Glomerular visceral epithelial cell (primary cell): Measurements from ENCODE around the gene TTBK1.
"Not testable (repeated sequence)": the region's sequence is repeated elsewhere in the genome, so short reads cannot be mapped to it uniquely, and the experiment has no call there.

Experiments
- DNase-seq: peaks from one replicate; pipeline ENCODE4 v3.0.0-alpha.2; 2016; ENCODE audit errors: extremely low spot score

TTBK1 gene

DNA sequence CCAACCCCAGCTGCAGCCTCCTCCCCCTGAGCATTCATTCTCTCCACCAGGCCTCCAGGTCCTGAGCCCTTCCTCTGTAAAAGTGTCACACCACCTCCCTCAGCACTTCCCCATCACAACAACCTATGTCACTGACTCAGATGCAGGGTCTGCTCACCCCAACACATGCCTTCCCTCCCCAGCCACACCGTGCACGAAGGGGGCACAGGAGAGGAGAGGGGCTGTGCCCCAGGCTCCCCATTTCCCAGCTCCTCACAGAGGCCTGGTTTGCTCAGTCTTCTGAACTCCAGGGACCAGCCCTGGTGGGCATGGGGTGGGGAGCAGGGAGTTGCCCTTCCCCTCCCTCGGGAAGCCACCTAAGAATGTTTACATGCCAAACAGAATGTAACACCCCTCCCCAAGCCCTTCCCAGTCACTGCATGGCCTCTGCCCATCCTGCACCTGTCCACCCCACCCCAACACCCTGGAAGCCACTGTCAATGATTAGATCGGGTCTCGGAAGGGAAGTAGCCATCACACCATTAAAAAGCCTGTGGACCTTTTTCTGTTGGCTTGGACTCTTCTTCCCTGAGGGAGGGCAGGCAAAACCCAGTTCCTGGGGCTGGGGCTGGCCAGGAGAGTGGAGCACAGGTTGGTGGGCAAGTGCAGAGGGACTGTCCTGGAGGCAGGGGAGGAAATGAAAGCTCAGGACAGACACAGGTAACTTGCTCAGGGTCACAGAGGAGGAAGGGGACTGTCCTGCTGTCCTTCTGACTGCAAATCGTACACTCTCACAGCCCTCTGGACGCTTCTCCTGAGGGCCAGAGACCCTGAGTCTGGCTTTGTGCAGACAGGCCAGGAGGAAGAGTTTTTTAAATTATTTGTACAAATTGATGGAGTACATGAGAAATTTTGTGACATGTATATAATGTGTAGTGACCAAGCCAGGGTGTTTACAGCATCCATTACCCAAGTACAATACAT is 44.7 kb downstream of the TTBK1 start:
- no peak for DNase-seq

DNA sequence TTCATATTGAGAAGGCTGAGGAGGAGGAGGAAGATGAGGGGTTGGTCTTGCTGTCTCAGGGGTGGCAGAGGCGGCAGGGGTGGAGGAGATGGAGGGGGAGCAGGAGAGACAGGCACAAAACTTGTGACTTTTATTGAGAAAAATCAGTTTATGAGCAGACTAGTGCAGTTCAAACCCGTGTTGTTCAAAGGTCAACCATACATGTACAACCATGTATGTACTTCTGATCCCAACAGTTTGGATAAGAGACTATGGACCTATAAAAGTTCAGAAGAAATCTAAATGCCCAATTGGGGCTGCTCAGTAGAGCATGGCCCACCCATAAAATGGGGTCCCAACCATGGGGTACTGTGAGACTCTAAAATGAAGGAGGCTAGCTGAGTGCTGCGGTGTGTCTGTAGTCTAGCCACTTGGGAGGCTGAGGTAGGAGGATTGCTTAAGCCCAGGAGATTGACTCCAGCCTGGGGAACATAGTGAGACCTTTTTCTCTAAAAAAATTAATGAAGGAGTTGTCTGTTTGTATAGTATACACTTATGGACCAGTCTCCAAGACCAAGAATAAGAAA is 47.1 kb downstream of the TTBK1 start:
- DNase-seq, result no peak

DNA sequence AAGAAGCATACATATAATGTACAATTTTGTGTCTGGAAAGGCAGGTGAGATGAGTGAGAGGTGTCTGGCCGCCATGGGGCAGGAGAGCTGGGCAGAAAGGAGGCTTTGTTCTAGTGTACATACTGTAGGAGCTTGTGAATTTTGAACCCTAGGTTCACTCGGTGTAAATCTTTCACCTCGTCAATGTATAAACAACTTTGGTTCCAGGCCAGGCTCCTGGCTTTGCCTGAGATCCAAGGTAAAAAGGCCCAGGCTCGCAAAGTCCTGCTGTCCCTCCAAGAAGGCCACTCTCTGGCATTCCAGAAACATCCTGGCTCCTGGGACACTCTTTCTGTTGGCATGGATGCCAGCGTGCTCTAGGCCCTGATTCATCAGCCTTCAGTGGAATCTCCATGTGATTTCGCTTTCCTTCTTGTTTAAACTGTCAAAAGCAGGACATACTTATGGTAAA is 47.6 kb downstream of the TTBK1 start:
- DNase-seq, result no peak

DNA sequence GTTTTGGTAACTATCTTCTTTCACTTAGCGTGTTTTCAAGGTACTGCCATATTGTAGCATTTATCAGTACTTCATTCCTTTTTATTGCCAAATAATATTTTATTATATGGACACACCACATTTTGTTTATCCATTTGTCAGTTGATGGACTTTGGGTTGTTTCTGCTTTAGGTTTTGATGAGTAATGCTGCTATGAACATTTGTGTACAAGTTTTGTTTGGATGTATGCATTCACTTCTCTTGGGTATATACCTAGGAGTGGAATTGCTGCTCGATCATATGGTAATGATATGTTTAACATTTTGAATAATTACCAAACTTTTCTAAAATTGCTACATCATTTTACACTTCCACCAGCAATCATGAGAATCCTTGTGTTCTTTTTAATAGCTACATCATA is 48.4 kb downstream of the TTBK1 start:
- DNase-seq, result no peak

DNA sequence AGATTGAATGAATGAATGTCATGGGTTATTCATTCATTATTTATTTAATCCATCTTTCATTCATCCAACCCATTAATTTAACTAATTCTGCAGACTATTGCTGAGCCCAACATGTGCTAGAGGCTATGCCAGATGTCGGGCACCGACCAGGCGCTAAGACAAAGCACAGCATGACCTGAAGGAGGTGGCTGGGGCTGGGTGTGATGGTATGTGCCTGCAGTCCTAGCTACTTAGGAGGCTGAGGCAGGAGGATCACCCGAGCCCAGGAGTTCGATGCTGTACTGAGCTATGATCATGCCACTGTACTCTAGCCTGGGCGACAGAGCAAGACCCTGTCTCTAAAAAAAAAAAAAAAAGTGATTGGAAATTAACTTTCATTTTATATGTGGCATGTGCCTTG is 49.1 kb downstream of the TTBK1 start:
- DNase-seq, result no peak

DNA sequence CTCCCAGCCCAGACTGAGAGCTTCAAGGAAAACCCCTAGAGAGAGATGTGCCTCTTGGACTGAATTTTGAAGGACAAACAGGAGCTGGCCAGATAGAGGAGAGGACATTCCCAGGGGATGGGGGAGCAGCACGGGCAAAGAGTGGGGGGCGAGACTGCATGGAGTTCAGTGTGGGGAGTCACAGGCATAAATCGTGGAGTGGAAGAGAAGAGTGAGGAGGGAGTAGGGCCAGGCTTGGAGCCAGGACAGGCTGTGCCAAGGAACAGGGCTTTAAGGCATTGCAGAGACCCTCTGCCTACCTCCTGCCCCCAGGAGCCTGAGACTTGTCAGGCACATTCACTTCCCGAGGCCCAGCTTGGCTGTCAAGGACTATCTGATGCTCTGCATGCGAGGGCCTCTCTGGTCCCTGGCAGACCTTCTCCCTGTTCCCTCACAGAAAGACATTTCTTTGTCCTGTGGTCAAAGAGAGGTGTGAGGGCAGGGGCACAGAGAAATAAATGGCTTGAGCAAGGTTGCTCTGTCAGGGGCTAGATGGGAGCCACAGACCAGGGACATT is 49.6 kb downstream of the TTBK1 start:
- no peak for DNase-seq

DNA sequence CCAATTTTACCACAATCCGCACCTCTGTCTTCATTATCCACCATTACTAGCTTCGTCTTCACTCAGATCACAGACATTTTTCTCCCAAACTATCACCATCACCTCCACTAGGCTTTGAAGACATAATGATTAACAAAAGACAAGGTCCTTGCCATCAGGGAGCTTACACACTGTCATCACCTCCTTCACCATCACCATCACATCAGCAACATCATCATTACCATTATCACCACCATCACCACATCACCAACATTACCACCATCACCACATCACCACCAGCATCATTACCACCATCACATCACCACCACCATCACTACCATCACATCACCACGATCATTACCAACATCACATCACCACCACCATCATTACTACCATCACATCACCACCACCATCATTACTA is 50.4 kb downstream of the TTBK1 start:
- DNase-seq, result no peak

DNA sequence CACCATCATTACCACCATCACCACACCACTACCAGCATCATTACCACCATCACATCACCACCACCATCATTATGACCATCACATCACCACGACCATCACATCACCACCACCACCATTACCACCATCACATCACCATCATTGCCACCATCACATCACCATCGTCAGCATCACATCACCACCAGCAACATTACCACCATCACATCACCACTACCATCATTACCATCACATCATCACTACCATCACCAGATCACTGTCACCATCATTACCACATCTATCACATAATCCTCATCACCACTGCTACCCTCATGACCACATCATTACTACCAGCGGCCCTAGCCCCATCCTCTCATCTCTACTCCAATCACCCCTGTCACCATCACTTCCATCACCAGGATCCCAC is 51.3 kb downstream of the TTBK1 start:
- no peak for DNase-seq

DNA sequence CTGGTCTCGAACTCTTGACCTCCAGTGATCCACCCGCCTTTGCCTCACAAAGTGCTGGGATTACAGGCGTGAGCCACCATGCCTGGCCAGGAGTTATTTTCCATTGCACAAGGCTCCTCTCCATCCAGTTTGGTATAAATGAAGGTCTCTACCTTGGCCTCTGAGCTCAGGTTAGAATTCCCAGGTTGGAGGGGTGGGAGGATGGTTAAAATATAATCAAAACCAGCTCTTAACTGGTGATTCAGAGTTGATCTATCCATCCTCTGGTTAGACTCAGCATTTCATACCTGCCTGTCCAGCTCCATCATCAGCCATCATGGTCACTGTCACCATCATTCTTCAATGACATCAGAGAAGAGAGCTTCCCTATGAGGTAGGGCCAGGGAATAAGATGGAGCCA is 52.2 kb downstream of the TTBK1 start:
- DNase-seq, result no peak

DNA sequence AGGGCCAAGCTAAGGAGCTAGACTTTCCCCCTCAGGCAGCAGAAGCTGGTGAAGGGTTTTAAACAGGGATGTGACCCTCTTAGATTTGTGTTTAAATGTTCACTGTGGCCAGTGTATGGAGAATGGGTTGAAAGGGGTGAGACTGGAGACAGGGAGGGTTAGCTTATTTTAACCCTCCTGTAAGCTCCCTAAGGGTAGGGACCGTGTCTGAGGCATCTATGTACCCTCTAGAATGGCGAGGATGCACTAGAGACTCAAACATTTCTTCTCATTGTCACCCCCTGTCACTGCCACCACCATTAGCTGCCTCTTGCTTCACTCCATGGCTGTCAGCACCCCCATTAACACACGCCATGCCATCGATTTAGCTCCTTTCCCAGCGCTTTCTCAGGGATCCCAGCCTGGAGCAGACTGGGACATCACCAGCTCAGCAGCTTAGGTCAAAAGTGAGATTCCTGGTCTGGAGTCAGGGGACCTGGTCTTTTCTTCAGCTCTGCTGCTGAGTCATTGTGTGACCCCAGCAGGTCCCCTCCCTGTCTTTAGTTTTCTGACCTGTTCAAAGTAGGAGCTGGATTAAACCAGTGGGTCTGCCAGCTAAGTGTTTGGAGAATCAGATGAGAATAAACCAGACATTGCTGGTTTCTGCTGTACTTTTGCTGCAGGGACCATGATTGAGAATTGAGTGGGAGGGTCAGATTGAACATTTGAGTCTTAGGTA is 53.7 kb downstream of the TTBK1 start:
- no peak for DNase-seq

DNA sequence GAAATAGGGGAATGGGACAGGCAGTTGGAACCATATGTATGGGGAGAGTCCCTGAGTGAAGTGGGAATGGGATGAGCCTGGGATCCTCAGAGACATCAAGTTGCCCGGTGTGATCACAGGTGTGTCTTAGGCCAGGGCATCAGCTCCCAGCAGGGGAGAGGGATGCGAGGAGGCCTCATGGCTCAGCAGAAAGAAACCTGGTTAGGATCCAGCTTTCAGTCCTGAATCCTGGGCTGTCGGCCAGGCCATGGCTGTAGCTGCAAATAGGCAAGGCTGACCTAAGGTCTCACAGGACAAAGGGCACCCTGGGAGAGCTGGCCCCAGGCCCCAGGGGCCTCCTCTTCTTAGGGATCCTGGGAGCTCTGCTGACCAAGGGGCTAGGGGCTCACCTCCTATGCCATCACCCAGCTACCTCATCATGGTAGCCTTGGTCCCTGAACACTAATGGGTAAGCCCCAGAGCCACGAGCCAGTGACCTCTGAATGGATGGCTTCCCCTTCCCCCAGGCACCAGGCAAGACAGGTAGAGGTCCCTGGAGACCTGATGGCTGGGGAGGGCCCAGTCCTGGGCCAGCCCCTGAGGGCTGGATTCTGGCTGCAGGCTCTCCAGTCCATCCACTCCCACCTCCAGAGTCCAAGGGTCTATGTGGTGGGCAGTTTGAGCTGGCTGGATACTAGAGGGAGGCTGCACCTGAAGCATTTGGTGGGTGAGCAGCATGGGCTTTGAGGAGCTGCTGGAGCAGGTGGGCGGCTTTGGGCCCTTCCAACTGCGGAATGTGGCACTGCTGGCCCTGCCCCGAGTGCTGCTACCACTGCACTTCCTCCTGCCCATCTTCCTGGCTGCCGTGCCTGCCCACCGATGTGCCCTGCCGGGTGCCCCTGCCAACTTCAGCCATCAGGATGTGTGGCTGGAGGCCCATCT is 54.6 kb downstream of the TTBK1 start, which contains the start of gene SLC22A7:
Gene SLC22A7, plus strand, starts transcription at position 617 of the 921 bp plus-strand sequence. Its CDS starts 99 bp downstream, at position 716.
- no peak for DNase-seq

DNA sequence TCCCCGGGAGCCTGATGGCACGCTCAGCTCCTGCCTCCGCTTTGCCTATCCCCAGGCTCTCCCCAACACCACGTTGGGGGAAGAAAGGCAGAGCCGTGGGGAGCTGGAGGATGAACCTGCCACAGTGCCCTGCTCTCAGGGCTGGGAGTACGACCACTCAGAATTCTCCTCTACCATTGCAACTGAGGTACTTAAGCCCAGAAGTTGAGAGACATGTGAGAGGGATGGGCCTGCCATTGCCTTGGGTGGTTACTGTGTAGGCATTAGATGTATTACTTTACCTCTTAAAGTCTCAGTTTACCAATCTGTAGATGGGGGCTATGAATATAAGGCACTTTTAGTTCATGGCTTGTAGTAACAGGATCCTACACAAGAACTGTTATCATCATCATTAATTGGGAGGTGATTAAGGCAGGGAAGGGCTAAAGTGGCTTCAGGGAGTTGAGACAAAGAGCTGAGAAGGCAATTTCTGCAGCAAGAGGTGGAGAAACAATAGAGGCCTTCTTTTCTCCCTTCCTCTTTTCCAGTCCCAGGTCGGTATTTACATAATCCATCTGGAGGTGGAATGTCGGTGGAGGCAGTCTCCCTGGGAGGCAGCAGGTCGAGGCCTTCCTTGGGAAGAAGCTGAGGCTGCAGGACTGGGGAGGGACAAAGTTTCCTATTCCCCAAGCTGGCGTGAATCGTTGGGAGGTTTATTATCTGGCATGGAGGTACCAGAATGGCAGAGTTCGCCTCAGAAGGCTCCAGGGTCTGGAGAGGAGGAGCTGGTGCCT is 55.5 kb downstream of the TTBK1 start:
- DNase-seq, result no peak

DNA sequence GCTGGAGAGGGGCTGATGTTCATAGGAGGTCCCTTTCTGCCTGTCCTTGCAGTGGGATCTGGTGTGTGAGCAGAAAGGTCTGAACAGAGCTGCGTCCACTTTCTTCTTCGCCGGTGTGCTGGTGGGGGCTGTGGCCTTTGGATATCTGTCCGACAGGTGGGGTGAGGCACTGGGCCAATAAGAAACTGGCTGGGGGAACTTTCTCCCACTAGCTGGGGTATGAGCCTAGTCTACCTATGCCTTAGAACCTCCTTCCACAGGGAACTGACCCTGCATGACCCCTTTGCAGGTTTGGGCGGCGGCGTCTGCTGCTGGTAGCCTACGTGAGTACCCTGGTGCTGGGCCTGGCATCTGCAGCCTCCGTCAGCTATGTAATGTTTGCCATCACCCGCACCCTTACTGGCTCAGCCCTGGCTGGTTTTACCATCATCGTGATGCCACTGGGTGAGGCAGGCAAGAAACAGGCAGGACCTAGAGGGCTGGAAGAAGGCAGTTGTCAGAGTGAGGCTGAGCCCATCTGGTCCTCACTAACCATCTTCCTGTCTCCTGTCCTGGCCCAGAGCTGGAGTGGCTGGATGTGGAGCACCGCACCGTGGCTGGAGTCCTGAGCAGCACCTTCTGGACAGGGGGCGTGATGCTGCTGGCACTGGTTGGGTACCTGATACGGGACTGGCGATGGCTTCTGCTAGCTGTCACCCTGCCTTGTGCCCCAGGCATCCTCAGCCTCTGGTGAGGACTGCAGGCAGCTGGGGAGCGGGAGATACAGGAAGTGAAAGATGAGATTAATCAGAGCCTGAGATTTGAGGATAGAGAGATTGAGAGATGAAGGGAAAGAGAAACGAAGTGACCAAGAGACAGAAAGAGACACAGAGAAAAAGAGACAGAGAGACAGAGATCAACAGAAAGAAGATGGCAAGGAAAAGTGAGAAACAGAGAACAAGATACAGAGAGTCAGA is 56.3 kb downstream of the TTBK1 start:
- no peak for DNase-seq

DNA sequence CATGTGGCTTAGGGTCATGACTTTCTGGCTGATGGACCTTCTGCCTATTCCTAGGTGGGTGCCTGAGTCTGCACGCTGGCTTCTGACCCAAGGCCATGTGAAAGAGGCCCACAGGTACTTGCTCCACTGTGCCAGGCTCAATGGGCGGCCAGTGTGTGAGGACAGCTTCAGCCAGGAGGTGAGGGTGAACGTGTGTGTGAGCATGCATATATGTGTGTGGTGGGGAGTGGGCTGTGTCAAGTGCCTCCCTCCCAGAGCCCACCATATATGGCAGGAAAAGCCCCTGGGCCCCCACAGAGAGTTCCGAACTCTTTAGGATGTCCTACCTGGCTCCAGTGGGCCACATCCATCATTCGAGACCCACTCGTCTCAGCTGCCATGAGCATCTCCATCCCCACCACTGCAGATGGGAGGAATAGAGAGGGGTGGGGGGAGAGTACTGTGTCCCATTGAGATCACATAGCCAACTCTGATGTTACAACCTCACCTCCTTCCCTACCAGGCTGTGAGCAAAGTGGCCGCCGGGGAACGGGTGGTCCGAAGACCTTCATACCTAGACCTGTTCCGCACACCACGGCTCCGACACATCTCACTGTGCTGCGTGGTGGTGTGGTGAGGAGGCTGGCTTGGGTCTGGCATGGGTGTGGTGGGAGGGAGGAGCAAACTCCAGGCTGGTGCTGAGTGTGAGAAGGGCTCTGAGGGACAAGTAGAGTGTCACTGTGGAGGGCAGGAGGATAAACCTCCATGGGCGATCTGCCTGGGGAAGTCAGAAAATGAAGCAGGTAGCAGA is 58.0 kb downstream of the TTBK1 start:
- no peak for DNase-seq

DNA sequence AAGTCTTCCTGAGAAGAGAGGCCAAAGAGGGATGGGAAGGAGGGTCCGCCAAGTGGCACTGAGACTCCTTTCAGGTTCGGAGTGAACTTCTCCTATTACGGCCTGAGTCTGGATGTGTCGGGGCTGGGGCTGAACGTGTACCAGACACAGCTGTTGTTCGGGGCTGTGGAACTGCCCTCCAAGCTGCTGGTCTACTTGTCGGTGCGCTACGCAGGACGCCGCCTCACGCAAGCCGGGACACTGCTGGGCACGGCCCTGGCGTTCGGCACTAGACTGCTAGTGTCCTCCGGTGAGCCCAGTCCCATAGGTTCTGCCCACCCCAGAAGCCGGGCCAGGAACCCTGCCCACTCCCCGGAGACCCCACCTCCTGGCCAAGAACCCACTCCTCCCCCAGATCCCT is 58.8 kb downstream of the TTBK1 start:
- no peak for DNase-seq

DNA sequence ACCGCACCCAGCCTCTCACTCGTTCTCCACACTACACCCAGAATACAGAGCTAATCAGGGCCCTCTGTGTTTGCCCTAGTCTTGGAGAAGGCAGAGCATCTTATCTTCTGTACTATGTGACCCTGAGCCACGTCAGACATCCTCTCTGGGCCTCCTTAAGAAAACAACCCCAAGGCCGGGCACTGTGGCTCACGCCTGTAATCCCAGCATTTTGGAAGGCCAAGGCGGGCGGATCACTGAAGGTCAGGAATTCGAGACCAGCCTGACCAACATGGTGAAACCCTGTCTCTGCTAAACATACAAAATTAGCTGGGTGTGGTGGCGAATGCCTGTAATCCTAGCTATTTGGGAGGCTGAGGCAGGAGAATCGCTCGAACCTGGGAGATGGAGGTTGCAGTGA is 59.7 kb downstream of the TTBK1 start:
- not testable (repeated sequence) for DNase-seq

DNA sequence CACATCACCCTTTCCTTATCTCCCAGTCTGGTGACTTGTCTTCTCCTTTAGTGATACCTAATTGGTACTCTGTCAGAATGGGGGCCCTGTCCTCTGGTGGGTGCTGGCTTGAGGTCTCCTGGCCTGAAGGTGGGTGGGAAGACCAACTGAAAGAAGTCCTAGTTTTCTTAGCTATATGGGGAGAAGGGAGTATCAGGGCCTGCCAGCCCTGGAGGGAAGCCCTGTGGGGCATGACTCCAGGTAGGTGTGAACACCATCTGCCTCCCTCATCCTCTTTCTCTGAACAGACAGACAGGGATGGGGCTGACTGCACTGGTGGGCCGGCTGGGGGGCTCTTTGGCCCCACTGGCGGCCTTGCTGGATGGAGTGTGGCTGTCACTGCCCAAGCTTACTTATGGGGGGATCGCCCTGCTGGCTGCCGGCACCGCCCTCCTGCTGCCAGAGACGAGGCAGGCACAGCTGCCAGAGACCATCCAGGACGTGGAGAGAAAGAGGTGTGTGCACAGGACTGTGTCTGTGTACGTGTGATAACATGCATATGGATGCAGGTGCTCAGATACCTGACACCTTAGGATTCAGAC is 60.6 kb downstream of the TTBK1 start:
- DNase-seq, result no peak

DNA sequence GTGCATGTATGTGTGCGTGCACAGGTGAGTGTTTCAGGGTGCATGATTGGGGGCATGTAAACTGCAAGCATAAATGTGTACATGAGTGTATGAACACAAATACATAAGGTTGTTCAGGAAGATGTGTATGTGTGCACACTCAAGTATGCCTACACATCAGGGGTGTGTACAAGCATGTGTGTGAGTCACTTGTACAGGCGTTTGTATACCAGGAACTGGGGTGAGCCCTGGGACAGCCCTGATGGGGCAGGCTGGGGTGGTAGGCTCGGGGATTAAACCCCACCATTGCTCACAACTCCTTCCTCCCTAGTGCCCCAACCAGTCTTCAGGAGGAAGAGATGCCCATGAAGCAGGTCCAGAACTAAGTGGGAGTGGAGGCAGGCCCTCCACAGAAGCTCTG is 61.1 kb downstream of the TTBK1 start:
- DNase-seq, result no peak
